Activated CD4-positive, CD25-positive, alpha-beta regulatory T cell treated with anti-CD3 and anti-CD28 coated beads, Interleukin-2, amount 50 U/mL, for 72 hours (primary cell): ENCODE measurements around the gene SAE1.
"Not testable (repeated sequence)": the region's sequence is repeated elsewhere in the genome, so short reads cannot be mapped to it uniquely, and the experiment has no call there.

ENCODE experiments used
- DNase-seq: peaks from one replicate; pipeline ENCODE4 v3.0.0; 2021

SAE1 gene

GRCh38 chr19:47130589-47131227 is at the start of gene SAE1:
SAE1 (plus strand) TSS chr19:47130835; CDS start chr19:47130931, 96 bp downstream.
- peak; percentile 95 for DNase-seq

DNA sequence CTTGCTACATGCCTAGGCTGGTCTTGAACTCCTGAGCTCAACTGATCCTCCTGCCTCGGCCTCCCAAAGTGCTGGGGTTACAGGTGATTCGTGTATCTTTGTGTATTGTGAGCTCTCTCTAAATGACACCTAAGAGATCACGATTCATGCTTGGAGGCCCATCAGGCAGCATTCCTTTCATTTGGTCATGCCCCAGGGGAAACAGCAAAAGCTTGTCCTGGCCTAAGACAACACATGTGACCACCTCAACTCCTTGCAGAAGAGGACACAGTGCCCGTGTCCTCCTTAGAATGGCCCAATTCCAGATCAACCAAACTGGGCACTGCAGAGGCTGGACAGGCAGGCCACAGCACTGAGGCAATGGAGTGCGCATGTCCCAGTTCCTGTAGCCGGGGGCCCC is 49.5 kb upstream of the SAE1 start:
- no peak for DNase-seq

- DNase-seq = no peak
Measured at GRCh38 chr19:47082493-47082892, 48.1 kb upstream of the SAE1 start.

DNA sequence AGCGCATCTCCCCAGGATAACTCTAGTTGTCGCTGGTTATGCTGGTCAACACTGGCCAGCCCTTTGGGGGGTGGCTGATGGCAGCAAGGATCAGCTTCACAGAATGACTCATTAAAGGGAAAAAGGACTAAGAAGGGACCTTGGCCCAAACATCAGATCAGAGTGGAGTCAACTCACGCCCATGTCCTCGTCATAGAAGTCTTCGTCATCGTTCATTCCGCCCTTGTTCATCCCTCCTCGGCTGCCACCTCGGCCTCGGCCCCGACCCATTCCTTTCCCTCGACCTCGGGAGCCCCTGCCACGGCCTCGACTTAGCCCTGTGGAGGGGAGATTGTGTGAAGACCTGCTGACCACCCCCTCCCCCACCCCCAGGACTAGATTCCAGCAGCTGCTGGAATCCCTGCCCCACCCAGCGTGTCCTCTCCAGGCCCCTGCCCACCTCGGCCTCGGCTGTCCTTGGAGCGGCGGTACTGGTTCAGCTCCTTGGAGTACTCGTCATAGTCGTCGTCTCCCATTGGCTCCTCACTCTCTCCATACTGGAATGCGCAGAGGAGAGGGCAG is 45.7 kb upstream of the SAE1 start:
- DNase-seq = no peak

- no peak for DNase-seq
Measured at GRCh38 chr19:47086280-47086679, 44.4 kb upstream of the SAE1 start.

- DNase-seq = no peak
Measured at GRCh38 chr19:47089767-47090350, 40.8 kb upstream of the SAE1 start.

- DNase-seq = no peak
Measured at GRCh38 chr19:47093254-47093653, 37.4 kb upstream of the SAE1 start.

GRCh38 chr19:47093841-47094240 is 36.8 kb upstream of the SAE1 start:
- DNase-seq = no peak

- peak; percentile 49 for DNase-seq
Measured at GRCh38 chr19:47094557-47095475, 35.8 kb upstream of the SAE1 start.

DNA sequence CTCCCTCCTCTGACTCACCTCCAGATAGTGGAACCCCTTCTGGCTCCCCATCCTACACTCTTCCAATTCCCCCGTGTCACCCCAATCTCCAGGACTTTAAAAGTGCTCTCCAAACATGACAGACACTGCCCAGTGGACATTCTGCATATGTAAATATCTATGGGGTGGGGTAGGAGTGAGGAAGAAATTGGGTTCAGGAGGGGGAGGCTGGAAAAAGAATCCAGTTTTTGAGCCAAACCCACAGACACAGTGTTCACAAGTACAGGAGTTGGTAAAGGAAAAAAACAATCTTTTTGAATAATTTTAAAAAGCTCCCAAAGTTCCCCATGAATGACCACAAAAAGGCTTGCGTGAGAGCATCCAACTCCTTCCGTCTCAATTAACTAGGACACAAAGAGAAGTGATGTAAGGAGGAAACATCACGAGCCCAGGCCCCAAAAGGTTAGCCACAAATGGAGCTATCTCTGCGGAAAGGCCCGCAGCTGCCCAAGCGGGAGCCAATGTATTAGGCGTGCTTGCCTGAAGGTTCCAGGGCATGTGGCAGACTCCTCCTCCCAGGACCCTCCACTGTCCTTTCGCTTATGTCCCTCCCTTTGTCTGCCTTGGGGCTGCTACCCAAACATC is 35.0 kb upstream of the SAE1 start:
- DNase-seq = no peak

GRCh38 chr19:47096100-47096704 is 34.4 kb upstream of the SAE1 start:
- DNase-seq = no peak

GRCh38 chr19:47096721-47097120 is 33.9 kb upstream of the SAE1 start:
- no peak for DNase-seq

- DNase-seq = no peak
Measured at GRCh38 chr19:47097396-47098201, 33.0 kb upstream of the SAE1 start.

- no peak for DNase-seq
Measured at GRCh38 chr19:47098608-47099007, 32.0 kb upstream of the SAE1 start.

GRCh38 chr19:47099576-47100050 is 31.0 kb upstream of the SAE1 start:
- no peak for DNase-seq

GRCh38 chr19:47100290-47100689 is 30.3 kb upstream of the SAE1 start:
- DNase-seq = no peak

DNA sequence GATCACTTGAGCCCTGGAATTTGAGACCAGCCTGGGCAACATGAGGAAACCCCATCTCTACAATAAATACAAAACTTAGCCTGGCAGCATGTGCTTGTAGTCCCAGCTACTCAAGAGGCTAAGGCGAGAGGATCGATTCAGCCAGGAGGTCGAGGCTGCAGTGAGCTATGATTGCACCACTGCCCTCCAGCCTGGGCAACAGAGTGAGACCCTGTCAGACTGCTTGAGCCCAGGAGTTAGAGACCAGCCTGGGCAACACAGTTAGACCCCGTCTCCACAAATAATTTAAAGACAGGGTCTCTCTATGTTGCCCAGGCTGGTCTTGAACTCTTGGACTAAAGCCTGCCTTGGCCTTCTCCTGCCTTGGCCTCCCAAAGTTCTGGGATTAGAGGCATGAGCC is 29.5 kb upstream of the SAE1 start:
- DNase-seq = not testable (repeated sequence)

GRCh38 chr19:47102346-47103060 is 28.1 kb upstream of the SAE1 start:
- no peak for DNase-seq

DNA sequence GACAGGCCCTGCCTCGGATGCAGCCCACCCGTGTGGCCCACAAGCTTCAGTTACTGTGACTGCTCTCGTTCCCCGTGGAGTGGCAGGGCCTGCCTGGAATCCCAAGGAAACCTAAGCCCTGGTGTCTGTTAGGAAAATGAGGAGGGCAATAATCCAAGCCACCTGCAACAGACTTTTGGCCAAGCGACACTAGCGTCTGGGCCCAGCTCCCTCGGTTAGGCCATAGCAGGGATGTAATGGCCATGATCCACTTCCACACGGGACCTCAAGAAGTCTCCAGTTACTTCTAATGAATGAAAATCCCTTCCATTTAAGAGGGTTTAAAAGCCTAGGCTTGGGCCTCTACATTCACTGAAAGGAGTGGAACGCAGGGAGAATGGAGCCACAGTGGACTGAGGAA is 26.0 kb upstream of the SAE1 start:
- DNase-seq = no peak

GRCh38 chr19:47105874-47106273 is 24.8 kb upstream of the SAE1 start:
- no peak for DNase-seq

DNA sequence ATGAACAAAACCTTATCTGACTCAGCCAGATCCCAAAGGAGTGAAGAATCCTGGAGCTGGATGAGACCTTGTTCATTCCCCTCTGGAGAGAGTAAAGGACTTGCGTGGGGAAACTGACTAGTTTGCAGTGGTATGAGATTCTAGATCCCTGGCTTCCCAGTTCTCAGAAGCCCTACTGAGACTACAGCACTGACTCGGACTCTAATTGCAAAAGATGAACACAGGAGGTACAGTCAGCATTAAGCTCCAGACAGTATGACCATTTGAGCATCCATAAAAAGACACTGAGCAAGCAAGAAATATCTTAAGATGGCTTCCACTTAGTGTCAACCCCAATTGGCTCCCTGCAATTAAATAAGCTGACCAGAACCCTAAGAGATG is 23.8 kb upstream of the SAE1 start:
- no peak for DNase-seq
